Fibroblast of gingiva (primary cell): ENCODE data around the gene TMEM19.
A peak's percentile ranks its signal among the peaks of the same experiment; 100 is the strongest.
"Not testable (repeated sequence)": the region's sequence is repeated elsewhere in the genome, so short reads cannot be mapped to it uniquely, and the experiment has no call there.

Source experiments
- DNase-seq: peaks from one replicate; pipeline ENCODE4 v3.0.0-alpha.2; 2011; ENCODE audit warnings: low read depth

Gene TMEM19

GRCh38 chr12:71665090-71665463, 20.8 kb upstream of the TMEM19 start:
- DNase-seq, result no peak

- DNase-seq, result no peak
Measured at GRCh38 chr12:71666259-71666658, 19.6 kb upstream of the TMEM19 start.

- no peak for DNase-seq
Measured at GRCh38 chr12:71671311-71671710, 14.6 kb upstream of the TMEM19 start.

GRCh38 chr12:71671816-71672215, 14.1 kb upstream of the TMEM19 start:
- no peak for DNase-seq

- no peak for DNase-seq
Measured at GRCh38 chr12:71682466-71682865, 3.4 kb upstream of the TMEM19 start.

GRCh38 chr12:71683633-71684032, 2.2 kb upstream of the TMEM19 start:
- no peak for DNase-seq

GRCh38 chr12:71684081-71684480, 1.8 kb upstream of the TMEM19 start:
- DNase-seq, result peak; percentile 26

- DNase-seq, result no peak
Measured at GRCh38 chr12:71685312-71685906, 473 bp upstream of the TMEM19 start.

GRCh38 chr12:71686658-71687025, 760 bp downstream of the TMEM19 start:
- DNase-seq, result peak; percentile 58

- DNase-seq, result not testable (repeated sequence)
Measured at GRCh38 chr12:71687172-71687571, 1.3 kb downstream of the TMEM19 start.

- DNase-seq, result no peak
Measured at GRCh38 chr12:71688961-71689570, 3.2 kb downstream of the TMEM19 start.

- no peak for DNase-seq
Measured at GRCh38 chr12:71691504-71692129, 5.7 kb downstream of the TMEM19 start.

GRCh38 chr12:71693126-71693525, 7.2 kb downstream of the TMEM19 start:
- DNase-seq, result no peak

- DNase-seq, result not testable (repeated sequence)
Measured at GRCh38 chr12:71693651-71694050, 7.8 kb downstream of the TMEM19 start.

GRCh38 chr12:71694099-71694820, 8.4 kb downstream of the TMEM19 start:
- peak; percentile 24 for DNase-seq

GRCh38 chr12:71695782-71696181, 9.9 kb downstream of the TMEM19 start:
- DNase-seq, result no peak

- DNase-seq, result not testable (repeated sequence)
Measured at GRCh38 chr12:71702181-71702580, 16.3 kb downstream of the TMEM19 start.

GRCh38 chr12:71702590-71702989, 16.7 kb downstream of the TMEM19 start:
- DNase-seq, result no peak

- DNase-seq, result no peak
Measured at GRCh38 chr12:71703206-71703605, 17.3 kb downstream of the TMEM19 start.

GRCh38 chr12:71704920-71705319, 19.0 kb downstream of the TMEM19 start:
- no peak for DNase-seq

- DNase-seq, result peak; percentile 34
Measured at GRCh38 chr12:71708658-71709057, 22.8 kb downstream of the TMEM19 start.

GRCh38 chr12:71710276-71711125, 24.6 kb downstream of the TMEM19 start:
- DNase-seq, result peak; percentile 38
